ENCODE data around the gene FLNC.

DNA sequence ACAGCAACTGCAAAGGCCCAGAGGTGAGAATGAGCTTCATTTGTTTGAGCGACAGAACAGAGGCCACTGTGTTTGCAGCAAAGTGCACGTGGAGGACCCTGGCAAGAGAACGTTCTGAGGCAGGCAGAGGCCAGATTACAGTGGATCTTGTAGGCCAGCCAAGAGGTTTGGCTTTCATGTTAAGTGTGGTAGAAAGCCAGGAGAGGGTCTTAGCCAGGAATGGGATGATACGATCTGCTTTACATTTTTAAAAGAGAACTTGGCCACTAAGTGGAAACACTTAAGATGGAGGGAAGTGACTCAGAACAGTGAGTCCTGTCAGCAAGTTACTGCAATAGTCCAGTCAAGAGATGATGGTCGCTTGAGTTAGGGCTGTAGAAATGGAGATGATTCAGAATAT lies 33.9 kb upstream of the FLNC start:
- TF ChIP-seq CTCF (IDR thresholded peaks at IDR 0.05) (no peak), POLR2A (IDR thresholded peaks at IDR 0.05) (no peak)

Data from uterus (tissue), 2 donors.